Mesothelial cell of epicardium (in vitro differentiated cells): ENCODE measurements around the gene SYNDIG1. TPM values are rescaled to one million over a fixed set of nuclear protein-coding genes. Genes with fewer than 3 reads are reported as not detected.

Experiments used
- DNase-seq, 2 experiments: peaks; one replicate each; pipeline ENCODE4 v3.0.0; 2021; ENCODE audit warnings: low spot score in 2 of 2; ENCODE audit not compliant: unreplicated experiment in 2 of 2
- H3K27ac Mint-ChIP-seq: 2 replicates; pipeline ENCODE4 v1.8.0; 2021; ENCODE audit warnings: mixed read lengths
- H3K27me3 Mint-ChIP-seq: 2 replicates; pipeline ENCODE4 v1.8.0; 2021; ENCODE audit warnings: low read depth, mixed read lengths
- H3K36me3 Mint-ChIP-seq: 2 replicates; pipeline ENCODE4 v1.8.0; 2021; ENCODE audit warnings: mixed read lengths
- H3K4me1 Mint-ChIP-seq: 2 replicates; pipeline ENCODE4 v1.8.0; 2021; ENCODE audit warnings: mixed read lengths
- H3K4me3 Mint-ChIP-seq: 2 replicates; pipeline ENCODE4 v1.8.0; 2021; ENCODE audit warnings: mild to moderate bottlenecking, moderate library complexity, mixed read lengths
- H3K9me3 Mint-ChIP-seq: 2 replicates; pipeline ENCODE4 v1.8.0; 2021; ENCODE audit warnings: mixed read lengths
- total RNA-seq: library from RNA; stranded (reverse); gene quantifications from 3 replicates; pipeline ENCODE4 v1.2.1, GENCODE V29; 2021
- TF ChIP-seq, protein P1 (sequence below): fragments of 200-600 bp; sonication (generic); IDR thresholded peaks from one replicate; pipeline ENCODE4 v1.5.0; 2021; ENCODE audit warnings: antibody characterized with exemption; ENCODE audit not compliant: unreplicated experiment

SYNDIG1 gene
- total RNA-seq, 1 donor from 2014 or later, result 0.80 TPM

DNA sequence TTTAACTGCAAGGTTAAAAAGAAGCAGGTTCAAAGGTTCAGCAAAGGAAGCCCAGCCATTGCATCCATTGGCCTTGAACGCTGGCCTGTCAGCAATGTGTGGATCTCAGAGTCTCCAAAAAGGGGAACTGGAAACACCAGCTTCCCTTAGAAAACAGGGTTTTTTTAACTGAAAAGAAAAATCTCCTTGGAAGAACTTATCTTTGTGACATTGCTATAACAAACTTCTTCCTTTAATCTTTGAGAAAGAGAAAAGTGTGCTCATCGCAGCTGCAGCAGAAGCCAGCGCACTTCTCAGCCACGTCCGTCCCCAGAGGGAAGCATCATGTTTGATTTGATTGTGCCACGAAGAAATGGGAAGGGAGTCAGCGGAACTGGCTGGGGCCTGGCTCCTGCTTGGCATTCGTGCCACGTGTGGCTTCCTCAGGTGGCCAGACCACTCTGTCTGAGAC lies 215.0 kb downstream of the SYNDIG1 start:
- DNase-seq, result no peak
- H3K27me3 Mint-ChIP-seq, result peaks cover 5% of the 10 kb centered on the region
- H3K4me3 Mint-ChIP-seq, result no peak overlapping the region
- H3K4me1 Mint-ChIP-seq, result no peaks in the 10 kb centered on the region
- TF ChIP-seq, protein P1, sequence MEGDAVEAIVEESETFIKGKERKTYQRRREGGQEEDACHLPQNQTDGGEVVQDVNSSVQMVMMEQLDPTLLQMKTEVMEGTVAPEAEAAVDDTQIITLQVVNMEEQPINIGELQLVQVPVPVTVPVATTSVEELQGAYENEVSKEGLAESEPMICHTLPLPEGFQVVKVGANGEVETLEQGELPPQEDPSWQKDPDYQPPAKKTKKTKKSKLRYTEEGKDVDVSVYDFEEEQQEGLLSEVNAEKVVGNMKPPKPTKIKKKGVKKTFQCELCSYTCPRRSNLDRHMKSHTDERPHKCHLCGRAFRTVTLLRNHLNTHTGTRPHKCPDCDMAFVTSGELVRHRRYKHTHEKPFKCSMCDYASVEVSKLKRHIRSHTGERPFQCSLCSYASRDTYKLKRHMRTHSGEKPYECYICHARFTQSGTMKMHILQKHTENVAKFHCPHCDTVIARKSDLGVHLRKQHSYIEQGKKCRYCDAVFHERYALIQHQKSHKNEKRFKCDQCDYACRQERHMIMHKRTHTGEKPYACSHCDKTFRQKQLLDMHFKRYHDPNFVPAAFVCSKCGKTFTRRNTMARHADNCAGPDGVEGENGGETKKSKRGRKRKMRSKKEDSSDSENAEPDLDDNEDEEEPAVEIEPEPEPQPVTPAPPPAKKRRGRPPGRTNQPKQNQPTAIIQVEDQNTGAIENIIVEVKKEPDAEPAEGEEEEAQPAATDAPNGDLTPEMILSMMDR, result no peak
- H3K27ac Mint-ChIP-seq, result no peak overlapping the region
- no peaks in the 10 kb centered on the region for H3K36me3 Mint-ChIP-seq
- H3K9me3 Mint-ChIP-seq, result peaks cover 15% of the 10 kb centered on the region

DNA sequence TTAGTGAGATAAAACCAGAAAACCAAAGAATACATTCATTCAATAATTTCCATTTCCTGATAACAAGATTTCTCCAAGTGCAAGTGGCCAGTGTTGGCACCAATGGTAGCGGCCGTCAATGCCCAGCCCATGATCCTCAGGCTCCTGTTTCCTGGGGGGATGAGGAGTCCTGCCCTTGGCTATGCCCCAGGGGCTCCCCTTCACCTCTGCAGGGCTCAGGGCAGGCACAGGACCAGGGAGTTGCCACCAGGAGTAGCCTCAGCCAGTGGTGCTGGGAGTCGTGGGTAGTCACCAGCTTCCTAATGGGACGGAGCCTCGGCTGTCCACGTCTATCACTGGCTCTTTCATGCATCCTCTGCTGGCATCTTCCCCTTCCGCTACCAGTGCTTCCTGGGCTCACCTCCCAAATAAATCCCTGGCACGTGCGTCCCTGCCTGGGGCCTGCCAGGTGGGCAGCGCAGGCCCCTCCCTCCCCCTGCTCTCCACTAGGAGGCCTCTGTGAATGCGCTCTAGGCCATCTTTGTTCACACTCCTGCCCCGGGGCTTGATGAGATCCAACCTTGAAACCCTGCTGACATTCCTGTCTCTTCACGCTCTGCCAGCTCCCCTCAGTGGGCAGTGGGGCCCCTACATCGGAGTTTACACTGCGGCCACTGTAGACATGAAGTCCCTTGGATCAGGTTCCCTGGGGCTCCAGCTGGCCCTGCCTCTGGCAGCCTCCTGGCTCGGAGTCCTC lies 215.7 kb downstream of the SYNDIG1 start:
- H3K4me3 Mint-ChIP-seq, result no peak overlapping the region
- TF ChIP-seq, protein P1, result no peak
- H3K4me1 Mint-ChIP-seq, result no peaks in the 10 kb centered on the region
- no peak overlapping the region for H3K27ac Mint-ChIP-seq
- peaks cover 17% of the 10 kb centered on the region for H3K9me3 Mint-ChIP-seq
- H3K27me3 Mint-ChIP-seq, result peaks cover 9% of the 10 kb centered on the region
- H3K36me3 Mint-ChIP-seq, result no peaks in the 10 kb centered on the region
- no peak for DNase-seq

DNA sequence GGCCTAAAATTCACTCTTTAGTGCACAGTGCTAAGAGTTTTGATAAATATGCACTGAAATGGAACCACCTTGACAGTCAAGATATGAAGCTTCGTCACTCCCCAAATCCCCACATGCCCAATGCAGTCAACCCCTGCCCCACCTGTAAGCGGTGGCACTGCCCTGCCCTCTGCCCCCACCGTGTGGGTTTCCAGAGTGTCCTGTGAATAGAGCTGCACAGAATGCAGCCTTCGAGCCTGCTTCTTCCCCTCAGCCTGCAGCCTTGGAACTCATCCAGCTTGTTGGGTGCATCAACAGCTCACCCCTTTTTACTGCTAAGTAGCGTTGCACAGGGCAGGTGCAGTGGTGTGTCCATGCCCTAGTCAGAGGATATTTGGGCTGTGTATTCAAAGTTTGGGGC lies 216.3 kb downstream of the SYNDIG1 start:
- Mint-ChIP-seq H3K4me1 (no peaks in the 10 kb centered on the region), H3K36me3 (no peaks in the 10 kb centered on the region), H3K9me3 (peaks cover 17% of the 10 kb centered on the region), H3K4me3 (no peak overlapping the region), H3K27ac (no peak overlapping the region), H3K27me3 (peaks cover 9% of the 10 kb centered on the region)
- no peak for DNase-seq
- TF ChIP-seq, protein P1, result no peak

DNA sequence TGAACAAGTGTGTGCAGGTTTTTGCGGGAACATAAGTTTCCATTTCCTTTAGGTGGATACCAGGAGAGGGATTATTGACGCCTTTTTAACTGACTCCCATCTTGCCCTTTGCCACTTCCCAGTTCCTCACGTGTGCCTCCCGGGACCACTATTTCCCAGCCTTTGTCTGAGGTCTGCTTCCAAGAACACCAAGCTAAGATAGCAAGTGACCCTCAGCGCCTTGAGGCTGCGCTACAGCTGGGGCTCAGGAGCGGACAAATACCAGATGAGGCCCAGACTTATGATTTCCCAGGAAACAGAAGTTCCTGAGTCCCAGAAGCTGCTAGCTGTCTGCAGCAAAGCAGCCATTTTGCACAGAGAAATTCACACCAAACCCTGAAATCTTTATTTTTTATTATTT lies 216.7 kb downstream of the SYNDIG1 start:
- Mint-ChIP-seq H3K9me3 (peaks cover 17% of the 10 kb centered on the region), H3K4me1 (no peaks in the 10 kb centered on the region)

DNA sequence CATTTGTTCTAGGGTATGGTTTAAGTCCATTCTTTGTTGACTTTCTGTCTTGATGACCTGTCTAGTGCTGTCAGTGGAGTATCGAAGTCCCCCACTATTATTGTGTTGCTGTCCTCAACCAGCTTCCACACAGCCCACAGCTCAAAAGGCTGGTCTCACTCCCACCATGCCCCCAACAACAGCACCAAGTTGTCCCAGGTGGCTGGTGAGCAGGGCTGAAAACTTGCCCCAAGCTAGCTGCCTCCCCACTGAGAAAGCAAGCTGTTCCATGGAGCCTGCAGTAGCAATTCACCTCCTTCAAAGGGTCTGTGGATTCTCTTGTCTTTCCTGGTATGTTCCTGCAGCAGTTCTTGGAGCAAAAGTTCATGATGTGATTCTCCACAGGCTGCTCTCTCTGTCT lies 221.0 kb downstream of the SYNDIG1 start:
- Mint-ChIP-seq H3K36me3 (no peaks in the 10 kb centered on the region), H3K4me1 (peaks cover 9% of the 10 kb centered on the region), H3K27me3 (peaks cover 15% of the 10 kb centered on the region), H3K4me3 (no peak overlapping the region), H3K27ac (no peak overlapping the region), H3K9me3 (peaks cover 17% of the 10 kb centered on the region)
- TF ChIP-seq, protein P1, result no peak
- peak in 1 of 2 experiments; percentile 21 for DNase-seq

More for the DNA sequence above, 216.7 kb downstream of the SYNDIG1 start:
- DNase-seq, result no peak
- Mint-ChIP-seq H3K4me3 (no peak overlapping the region), H3K27ac (no peak overlapping the region), H3K36me3 (no peaks in the 10 kb centered on the region), H3K27me3 (peaks cover 9% of the 10 kb centered on the region)
- TF ChIP-seq, protein P1, result no peak
